Vagina (tissue), 2 donors: Measurements from ENCODE around the gene AQP7.
A peak's percentile ranks its signal among the peaks of the same experiment; 100 is the strongest.

ENCODE experiments used
- CTCF ChIP-seq, 3 experiments: fragments of 450-650 bp in 2 of 3; fragments of 200-600 bp in 1 of 3; sonication (generic) in 1 of 3; IDR thresholded peaks; one replicate each; pipeline ENCODE4 v1.5.1; 2017 to 2019; ENCODE audit warnings: antibody characterized with exemption in 3 of 3, mild to moderate bottlenecking in 2 of 3, moderate library complexity in 2 of 3
- POLR2A ChIP-seq, 2 donors: fragments of 450-650 bp; IDR thresholded peaks; one replicate each; pipeline ENCODE4 v1.6.1; 2017; ENCODE audit warnings: antibody characterized with exemption in 2 of 2, mild to moderate bottlenecking in 2 of 2, moderate library complexity in 2 of 2
- POLR2AphosphoS5 ChIP-seq, 2 donors: sonication (generic); formaldehyde crosslinking; IDR thresholded peaks; one replicate each; pipeline ENCODE4 v1.9.0; 2017; ENCODE audit warnings: antibody characterized with exemption in 2 of 2, mild to moderate bottlenecking in 2 of 2, low read depth in 1 of 2; ENCODE audit not compliant: insufficient read depth in 1 of 2

DNA sequence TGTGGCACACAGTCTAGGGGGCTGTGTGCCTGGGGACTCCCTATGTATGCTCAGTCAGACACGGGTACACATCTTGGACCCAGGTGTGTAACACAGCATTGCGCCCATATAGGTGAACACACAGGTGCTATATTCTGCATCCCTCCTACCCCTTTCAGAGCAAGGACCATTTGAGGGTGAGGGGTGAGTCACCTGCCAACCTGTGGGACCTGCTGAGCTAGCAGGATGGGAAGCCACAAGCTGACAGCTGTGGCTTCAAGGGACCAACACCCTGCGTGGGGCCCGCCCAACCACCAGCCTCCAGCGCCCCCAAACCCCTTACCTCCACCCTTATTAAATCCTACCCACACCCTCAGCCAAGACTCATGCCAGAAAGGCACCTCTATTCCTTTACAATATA, 14.6 kb upstream of the AQP7 start:
- TF ChIP-seq CTCF (IDR thresholded peaks at IDR 0.05) = no peak
- TF ChIP-seq POLR2A (IDR thresholded peaks at IDR 0.05) = no peak
- TF ChIP-seq POLR2AphosphoS5 (IDR thresholded peaks at IDR 0.05; ENCODE audit: insufficient read depth in 1 of 2, low read depth in 1 of 2) = peak in 1 of 2 donors; percentile 14
